ENCODE data around the gene PBX3. TPM values are rescaled to one million over a fixed set of nuclear protein-coding genes. Genes with fewer than 3 reads are reported as not detected.

PBX3 gene
- total RNA-seq, 5 donors from 2014 or later (not counting 1 experiment from before 2014, with no cell fraction given): 12.3 to 30.6 (median 19.0) TPM

DNA sequence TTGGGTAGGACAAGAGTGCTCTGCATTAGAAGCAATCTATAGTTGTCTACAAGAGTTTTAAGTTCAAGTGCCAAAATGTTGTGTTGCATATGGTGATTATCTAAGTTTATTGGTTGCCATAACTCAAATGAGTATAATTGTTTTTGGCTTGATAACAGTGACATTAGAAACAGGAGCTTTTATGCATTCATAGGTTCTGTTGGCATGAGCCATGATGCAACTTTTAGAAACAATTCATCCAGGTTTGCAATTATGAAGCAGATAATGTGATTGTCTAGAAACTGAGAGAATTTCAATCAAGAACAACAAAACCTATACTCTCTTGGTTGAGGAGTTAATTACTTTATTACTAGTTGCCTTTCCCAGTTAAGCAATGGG, 137.0 kb downstream of the PBX3 start:
- CTCF ChIA-PET: no interaction called here
- H3K36me3 Mint-ChIP-seq: peaks cover 3% of the 10 kb centered on the region

DNA sequence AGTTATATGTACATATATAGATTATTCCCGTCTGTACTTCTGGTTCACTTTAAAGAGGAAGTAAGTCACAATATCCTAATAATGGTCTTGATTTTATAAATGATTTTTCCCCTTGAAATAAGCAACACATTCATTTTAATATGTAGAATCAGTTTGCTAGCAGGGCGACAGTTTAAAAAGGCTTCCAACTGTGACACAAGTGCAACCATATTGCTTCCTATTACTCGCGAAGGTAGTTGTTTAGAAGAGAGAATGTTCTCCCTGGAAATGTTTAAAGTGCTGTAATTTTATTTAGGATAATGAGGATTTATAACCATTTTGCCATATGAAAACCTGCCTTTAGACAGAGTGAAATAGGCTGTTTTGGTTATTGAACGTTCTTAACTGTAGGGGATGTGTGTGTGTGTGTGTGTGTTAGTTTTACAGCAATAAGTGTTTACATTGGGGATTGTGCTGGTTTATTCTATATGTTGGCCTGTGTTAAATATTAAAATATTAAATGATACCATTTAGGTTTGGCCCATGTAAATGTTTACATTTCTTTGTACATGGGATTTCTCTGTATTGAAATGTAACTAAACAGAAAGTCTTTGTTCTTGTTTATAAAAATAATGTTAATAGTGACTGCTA, 138.3 kb downstream of the PBX3 start:
- no peak overlapping the region for H3K4me3 ChIP-seq (ENCODE audit: control insufficient read depth in 1 of 2, extremely low read depth in 1 of 2, low read length in 1 of 2)
- POLR2A ChIA-PET: interaction anchor here in 1 of 2 donors (0.6 kb wide), 1 partner anchor 118 kb away, joined by 3 read pairs; no protein-coding TSS in a partner anchor
- H3K27me3 Mint-ChIP-seq: peaks cover 13 to 25% of the 10 kb centered on the region in 2 donors
- no peak overlapping the region for H3K27ac Mint-ChIP-seq
- H3K4me1 ChIP-seq (ENCODE audit: control insufficient read depth in 1 of 2, extremely low read depth in 1 of 2, insufficient read depth in 2 of 2, low read length in 2 of 2): peaks cover 3 to 10% of the 10 kb centered on the region in 2 experiments
- DNase-seq (no peak), ATAC-seq (replicated peaks in 1 of 4) (no peak)
- no peak overlapping the region for H3K27ac ChIP-seq (ENCODE audit: low read length)
- H3K36me3 Mint-ChIP-seq: peaks cover 3% of the 10 kb centered on the region
- H3K4me3 Mint-ChIP-seq: no peak overlapping the region
- peaks cover 11 to 16% (median 14%) of the 10 kb centered on the region in 3 donors for H3K4me1 Mint-ChIP-seq
- CTCF ChIA-PET: no interaction called here
- WGBS (ENCODE audit: insufficient coverage): 100% methylated on average over 2 of the region's 5 CpGs
- H3K9me3 ChIP-seq: no peaks in the 10 kb centered on the region
- H3K36me3 ChIP-seq (ENCODE audit: control insufficient read depth in 2 of 2, extremely low read depth in 1 of 2, insufficient read depth in 1 of 2, low read length in 1 of 2): no peaks in the 10 kb centered on the region
- H3K9me3 Mint-ChIP-seq: no peaks in the 10 kb centered on the region
- peaks cover 0 to 10% of the 10 kb centered on the region in 2 experiments for H3K27me3 ChIP-seq (replicated peaks in 1 of 2; ENCODE audit: control insufficient read depth in 2 of 2, extremely low read depth in 1 of 2, insufficient read depth in 2 of 2, low read length in 1 of 2)

More for the DNA sequence above, 137.0 kb downstream of the PBX3 start:
- DNase-seq (no peak), ATAC-seq (replicated peaks in 1 of 4) (no peak)
- peaks cover 5 to 11% (median 6%) of the 10 kb centered on the region in 3 donors for H3K4me1 Mint-ChIP-seq
- Histone ChIP-seq H3K27ac (ENCODE audit: low read length) (no peak overlapping the region), H3K4me3 (ENCODE audit: control insufficient read depth in 1 of 2, extremely low read depth in 1 of 2, low read length in 1 of 2) (no peak overlapping the region), H3K9me3 (no peaks in the 10 kb centered on the region), H3K4me1 (ENCODE audit: control insufficient read depth in 1 of 2, extremely low read depth in 1 of 2, insufficient read depth in 2 of 2, low read length in 2 of 2) (peaks cover 3% of the 10 kb centered on the region in 2 experiments), H3K27me3 (replicated peaks in 1 of 2; ENCODE audit: control insufficient read depth in 2 of 2, extremely low read depth in 1 of 2, insufficient read depth in 2 of 2, low read length in 1 of 2) (peaks cover 0 to 3% of the 10 kb centered on the region in 2 experiments), H3K36me3 (ENCODE audit: control insufficient read depth in 2 of 2, extremely low read depth in 1 of 2, insufficient read depth in 1 of 2, low read length in 1 of 2) (no peaks in the 10 kb centered on the region)
- no peaks in the 10 kb centered on the region for H3K9me3 Mint-ChIP-seq
- H3K4me3 Mint-ChIP-seq: no peak overlapping the region
- no peak overlapping the region for H3K27ac Mint-ChIP-seq
- POLR2A ChIA-PET: no interaction called here
- peaks cover 10 to 16% of the 10 kb centered on the region in 2 donors for H3K27me3 Mint-ChIP-seq

DNA sequence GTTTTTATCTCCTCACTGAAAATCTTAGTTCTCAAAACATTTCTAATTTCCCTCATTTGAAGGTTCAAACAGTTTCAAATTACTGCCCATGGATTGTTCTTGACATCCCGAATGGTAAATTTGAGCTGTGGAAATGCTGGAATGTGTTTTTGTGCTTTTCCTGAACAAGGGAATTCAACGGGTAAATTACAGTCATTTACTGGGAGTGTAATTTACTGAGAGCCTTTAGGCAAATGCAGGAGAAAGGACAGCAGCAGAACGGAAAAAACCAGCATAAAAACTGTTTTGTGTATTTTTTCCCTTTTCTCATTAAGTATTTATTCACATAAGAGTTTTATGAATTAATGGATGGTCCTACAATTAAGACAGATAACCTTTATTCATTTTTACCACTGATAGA, 139.2 kb downstream of the PBX3 start:
- no peak overlapping the region for H3K4me3 Mint-ChIP-seq
- peaks cover 13 to 25% of the 10 kb centered on the region in 2 donors for H3K27me3 Mint-ChIP-seq
- ATAC-seq (replicated peaks in 1 of 4): no peak
- 85% methylated on average over 2 of the region's 3 CpGs for WGBS (ENCODE audit: insufficient coverage)
- ChIA-PET POLR2A (interaction anchor here in 1 of 2 donors (0.6 kb wide), 1 partner anchor 119 kb away, joined by 3 read pairs; no protein-coding TSS in a partner anchor), CTCF (no interaction called here)
- H3K4me1 Mint-ChIP-seq: peaks cover 11 to 16% (median 14%) of the 10 kb centered on the region in 3 donors
- no peaks in the 10 kb centered on the region for H3K9me3 Mint-ChIP-seq
- no peak overlapping the region for H3K27ac Mint-ChIP-seq
- H3K36me3 Mint-ChIP-seq: no peaks in the 10 kb centered on the region
- no peak for DNase-seq
- H3K4me3 ChIP-seq (ENCODE audit: control insufficient read depth in 1 of 2, extremely low read depth in 1 of 2, low read length in 1 of 2): no peak overlapping the region
- H3K27ac ChIP-seq (ENCODE audit: low read length): no peak overlapping the region
- peaks cover 0 to 10% of the 10 kb centered on the region in 2 experiments for H3K27me3 ChIP-seq (replicated peaks in 1 of 2; ENCODE audit: control insufficient read depth in 2 of 2, extremely low read depth in 1 of 2, insufficient read depth in 2 of 2, low read length in 1 of 2)
- no peaks in the 10 kb centered on the region for H3K36me3 ChIP-seq (ENCODE audit: control insufficient read depth in 2 of 2, extremely low read depth in 1 of 2, insufficient read depth in 1 of 2, low read length in 1 of 2)
- H3K9me3 ChIP-seq: no peaks in the 10 kb centered on the region
- peaks cover 3 to 10% of the 10 kb centered on the region in 2 experiments for H3K4me1 ChIP-seq (ENCODE audit: control insufficient read depth in 1 of 2, extremely low read depth in 1 of 2, insufficient read depth in 2 of 2, low read length in 2 of 2)

DNA sequence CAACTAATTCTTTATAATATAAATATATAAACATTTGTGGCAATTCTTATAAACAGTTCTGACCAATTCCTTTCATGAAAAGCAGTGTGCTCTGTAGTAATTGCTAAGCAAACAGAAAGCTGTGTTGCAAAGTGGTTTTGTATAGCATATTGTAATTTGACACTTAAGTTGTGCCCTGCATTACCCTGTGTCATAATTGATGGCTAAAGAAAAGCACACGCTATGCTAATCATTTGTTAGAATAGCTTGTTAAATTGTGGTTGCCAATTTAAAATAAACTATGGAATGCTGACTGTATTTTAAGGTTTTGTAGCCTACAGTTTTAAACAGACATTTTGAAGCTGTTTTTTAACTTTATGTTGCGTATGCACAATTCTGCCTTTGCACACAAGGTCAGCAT, 140.0 kb downstream of the PBX3 start:
- DNase-seq (no peak), ATAC-seq (replicated peaks in 1 of 4) (no peak)
- Mint-ChIP-seq H3K27ac (no peak overlapping the region), H3K27me3 (peaks cover 13 to 27% of the 10 kb centered on the region in 2 donors), H3K9me3 (no peaks in the 10 kb centered on the region), H3K4me3 (no peak overlapping the region), H3K36me3 (no peaks in the 10 kb centered on the region), H3K4me1 (peaks cover 11 to 16% (median 14%) of the 10 kb centered on the region in 3 donors)
- ChIA-PET POLR2A (no interaction called here), CTCF (no interaction called here)
- Histone ChIP-seq H3K9me3 (no peaks in the 10 kb centered on the region), H3K27ac (ENCODE audit: low read length) (no peak overlapping the region), H3K4me3 (ENCODE audit: control insufficient read depth in 1 of 2, extremely low read depth in 1 of 2, low read length in 1 of 2) (no peak overlapping the region), H3K36me3 (ENCODE audit: control insufficient read depth in 2 of 2, extremely low read depth in 1 of 2, insufficient read depth in 1 of 2, low read length in 1 of 2) (no peaks in the 10 kb centered on the region), H3K27me3 (replicated peaks in 1 of 2; ENCODE audit: control insufficient read depth in 2 of 2, extremely low read depth in 1 of 2, insufficient read depth in 2 of 2, low read length in 1 of 2) (peaks cover 0 to 10% of the 10 kb centered on the region in 2 experiments), H3K4me1 (ENCODE audit: control insufficient read depth in 1 of 2, extremely low read depth in 1 of 2, insufficient read depth in 2 of 2, low read length in 2 of 2) (peaks cover 3 to 10% of the 10 kb centered on the region in 2 experiments)
- 100% methylated on average over 1 of the region's 2 CpGs for WGBS (ENCODE audit: insufficient coverage)

DNA sequence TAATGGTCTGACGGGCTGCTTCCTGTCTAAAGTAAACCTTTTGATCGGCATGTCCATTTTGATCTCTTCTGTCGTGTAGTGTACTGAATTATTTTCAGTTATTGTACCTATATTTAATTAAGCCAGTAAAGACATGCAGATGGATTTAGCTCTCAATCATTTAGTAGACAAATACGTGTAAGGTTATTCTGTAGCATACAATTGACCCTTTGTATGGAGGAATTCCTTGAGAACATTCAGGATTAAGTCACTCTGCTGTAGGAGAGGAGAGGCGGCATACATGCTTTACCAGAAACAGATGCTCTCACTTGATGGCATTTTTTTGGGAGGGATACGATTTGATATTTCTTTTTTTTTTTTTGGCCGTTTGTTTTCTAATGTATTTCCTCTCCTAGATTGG, 141.0 kb downstream of the PBX3 start:
- H3K9me3 ChIP-seq: no peaks in the 10 kb centered on the region
- DNase-seq (no peak), ATAC-seq (replicated peaks in 1 of 4) (no peak)
- WGBS (ENCODE audit: insufficient coverage): no CpG with 5 or more reads among the region's 7 CpGs
- peaks cover 0 to 10% of the 10 kb centered on the region in 2 experiments for H3K27me3 ChIP-seq (replicated peaks in 1 of 2; ENCODE audit: control insufficient read depth in 2 of 2, extremely low read depth in 1 of 2, insufficient read depth in 2 of 2, low read length in 1 of 2)
- CTCF ChIA-PET: no interaction called here
- no peaks in the 10 kb centered on the region for H3K36me3 ChIP-seq (ENCODE audit: control insufficient read depth in 2 of 2, extremely low read depth in 1 of 2, insufficient read depth in 1 of 2, low read length in 1 of 2)
- H3K27ac ChIP-seq (ENCODE audit: low read length): no peak overlapping the region
- no peak overlapping the region for H3K4me3 ChIP-seq (ENCODE audit: control insufficient read depth in 1 of 2, extremely low read depth in 1 of 2, low read length in 1 of 2)
- Mint-ChIP-seq H3K36me3 (no peaks in the 10 kb centered on the region), H3K27me3 (peaks cover 13 to 27% of the 10 kb centered on the region in 2 donors), H3K9me3 (no peaks in the 10 kb centered on the region), H3K4me3 (no peak overlapping the region), H3K4me1 (peaks cover 11 to 16% (median 14%) of the 10 kb centered on the region in 3 donors), H3K27ac (no peak overlapping the region)
- H3K4me1 ChIP-seq (ENCODE audit: control insufficient read depth in 1 of 2, extremely low read depth in 1 of 2, insufficient read depth in 2 of 2, low read length in 2 of 2): peaks cover 3 to 10% of the 10 kb centered on the region in 2 experiments
- POLR2A ChIA-PET: interaction anchor here in 1 of 2 donors (0.6 kb wide), 2 partner anchors 46 to 59 kb away, joined by 3 to 4 read pairs; no protein-coding TSS in a partner anchor

DNA sequence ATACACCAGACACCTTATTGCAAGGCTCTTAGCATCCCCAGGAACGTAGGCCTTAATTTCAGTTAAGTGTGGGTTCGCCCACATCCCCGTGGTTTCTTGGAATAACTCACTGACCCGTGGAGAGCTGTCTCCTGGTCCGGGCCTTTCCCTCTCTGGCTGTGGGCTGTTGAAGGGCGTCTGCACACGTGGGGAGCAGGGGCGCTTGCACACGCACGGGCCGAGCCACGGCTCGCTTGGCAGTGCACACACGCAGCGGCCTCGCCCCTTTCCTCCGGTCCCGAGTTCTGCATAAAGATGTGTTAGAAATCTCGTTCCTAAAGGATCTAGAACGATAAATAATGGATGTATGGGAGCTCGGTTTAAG, 141.9 kb downstream of the PBX3 start:
- Histone ChIP-seq H3K9me3 (no peaks in the 10 kb centered on the region), H3K27me3 (replicated peaks in 1 of 2; ENCODE audit: control insufficient read depth in 2 of 2, extremely low read depth in 1 of 2, insufficient read depth in 2 of 2, low read length in 1 of 2) (peaks cover 0 to 10% of the 10 kb centered on the region in 2 experiments), H3K27ac (ENCODE audit: low read length) (no peak overlapping the region), H3K4me1 (ENCODE audit: control insufficient read depth in 1 of 2, extremely low read depth in 1 of 2, insufficient read depth in 2 of 2, low read length in 2 of 2) (peaks cover 3 to 10% of the 10 kb centered on the region in 2 experiments), H3K4me3 (ENCODE audit: control insufficient read depth in 1 of 2, extremely low read depth in 1 of 2, low read length in 1 of 2) (peak overlapping the region; percentile 30 to 91), H3K36me3 (ENCODE audit: control insufficient read depth in 2 of 2, extremely low read depth in 1 of 2, insufficient read depth in 1 of 2, low read length in 1 of 2) (no peaks in the 10 kb centered on the region)
- Mint-ChIP-seq H3K27ac (peak overlapping the region in 1 of 2 donors; percentile 2), H3K36me3 (no peaks in the 10 kb centered on the region), H3K9me3 (no peaks in the 10 kb centered on the region), H3K4me3 (peak overlapping the region; percentile 68 to 89 (median 69)), H3K27me3 (peaks cover 13 to 27% of the 10 kb centered on the region in 2 donors), H3K4me1 (peaks cover 11 to 16% (median 14%) of the 10 kb centered on the region in 3 donors)
- ATAC-seq (replicated peaks in 1 of 4): peak; percentile 34 to 56 (median 46)
- ChIA-PET POLR2A (interaction anchor here in 1 of 2 donors (0.6 kb wide), 1 partner anchor 305 kb away, joined by 6 read pairs; no protein-coding TSS in a partner anchor), CTCF (no interaction called here)
- no peak for DNase-seq
- WGBS (ENCODE audit: insufficient coverage): 53% methylated on average over 19 of the region's 21 CpGs
